ENCODE measurements around the gene NOD2. TPM values are rescaled to one million over a fixed set of nuclear protein-coding genes. Genes with fewer than 3 reads are reported as not detected.

Gene NOD2
- total RNA-seq, result 1 to 10 TPM in 3 of 4 donors, not detected in 1; 1.5 to 5.6 (median 1.9) TPM

DNA sequence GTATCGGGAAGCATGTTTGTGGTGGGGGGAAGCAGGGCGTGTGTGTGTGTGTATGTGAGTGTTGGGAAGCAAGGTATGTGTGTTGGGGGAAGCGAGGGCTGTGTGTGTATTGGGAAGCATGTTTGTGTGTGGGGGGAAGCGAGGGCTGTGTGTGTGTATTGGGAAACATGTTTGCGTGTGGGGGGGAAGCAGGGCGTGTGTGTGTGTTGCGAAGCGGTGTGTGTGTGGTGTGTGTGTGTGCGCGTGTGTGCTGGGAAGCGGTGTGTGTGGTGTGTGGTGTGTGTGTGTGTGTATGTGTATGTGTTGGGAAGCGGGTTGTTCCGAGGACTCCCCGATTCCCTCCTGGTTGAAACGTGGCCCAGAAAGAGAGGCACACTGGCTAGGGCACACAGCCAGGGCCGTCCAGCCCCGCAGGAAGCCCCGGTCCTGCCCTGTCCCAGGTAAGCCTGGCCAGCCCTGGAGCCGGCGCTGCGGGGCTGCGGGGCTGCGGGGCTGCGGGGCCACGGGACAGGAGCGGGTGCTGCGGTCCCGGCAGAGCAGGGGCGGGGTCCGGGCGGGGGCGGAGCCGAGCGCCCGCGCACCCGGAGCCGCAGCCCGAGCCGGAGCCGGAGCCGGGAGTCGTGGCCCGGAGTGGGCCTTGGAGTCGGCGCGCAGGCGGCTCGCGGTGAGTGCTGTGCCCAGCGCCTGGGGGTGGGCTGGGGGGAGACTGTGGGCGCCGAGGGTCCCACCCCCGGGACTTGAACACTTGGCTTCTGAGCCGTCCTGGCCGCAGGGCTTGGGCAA lies at the start of gene NOD2:
Gene NOD2, plus strand, starts transcription at position 608 of the 783 bp plus-strand sequence. CDS start 5,890 bp downstream, outside the sequence.
- DNase-seq, result peak in 1 of 2 donors; percentile 27
- Histone ChIP-seq H3K36me3 (no peaks in the 10 kb centered on the region), H3K4me3 (peak within 1 kb of the TSS in 1 of 2 donors; percentile 40), H3K27me3 (no peaks in the 10 kb centered on the region), H3K27ac (no peak within 1 kb of the TSS), H3K4me1 (no peaks in the 10 kb centered on the region), H3K9me3 (no peaks in the 10 kb centered on the region)
- intact Hi-C loops (cut with DNase I; ENCODE audit: low total_unique reads), result no loop called here
- no peak for TF ChIP-seq POLR2A (IDR thresholded peaks at IDR 0.05)
- TF ChIP-seq CTCF (IDR thresholded peaks at IDR 0.05), result no peak

DNA sequence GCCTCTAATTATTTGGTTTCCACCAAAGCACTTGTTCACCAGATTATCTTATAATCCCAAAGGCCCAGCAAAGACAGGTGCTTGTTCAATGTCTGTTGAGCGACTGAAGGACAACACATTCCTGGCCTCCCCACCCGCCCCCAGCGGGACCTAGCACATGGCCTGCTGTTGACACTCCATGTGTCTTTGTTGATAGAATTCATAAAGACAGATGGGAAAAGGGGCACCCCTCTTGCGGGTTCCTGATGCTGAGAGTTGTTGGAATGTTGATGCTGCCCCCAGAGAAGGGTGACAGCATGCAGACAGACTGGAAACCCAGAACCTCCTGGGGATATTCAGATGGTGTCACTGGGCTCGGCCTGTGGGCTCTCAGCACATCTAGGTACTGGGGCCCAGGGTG lies 49.2 kb upstream of the NOD2 start:
- intact Hi-C loops (cut with DNase I; ENCODE audit: low total_unique reads), result no loop called here
- Histone ChIP-seq H3K4me3 (no peak overlapping the region), H3K27me3 (no peaks in the 10 kb centered on the region), H3K27ac (no peak overlapping the region), H3K36me3 (no peaks in the 10 kb centered on the region), H3K4me1 (no peaks in the 10 kb centered on the region), H3K9me3 (no peaks in the 10 kb centered on the region)
- DNase-seq, result no peak
- no peak for TF ChIP-seq POLR2A (IDR thresholded peaks at IDR 0.05)
- TF ChIP-seq CTCF (IDR thresholded peaks at IDR 0.05), result no peak

GRCh38 chr16:50644729-50645128 lies 48.7 kb upstream of the NOD2 start:
- TF ChIP-seq CTCF (IDR thresholded peaks at IDR 0.05) (peak; percentile 16 to 49 (median 42)), POLR2A (IDR thresholded peaks at IDR 0.05) (no peak)
- DNase-seq, result peak; percentile 32 to 33
- Histone ChIP-seq H3K27me3 (no peaks in the 10 kb centered on the region), H3K9me3 (no peaks in the 10 kb centered on the region), H3K4me1 (no peaks in the 10 kb centered on the region), H3K36me3 (no peaks in the 10 kb centered on the region), H3K27ac (no peak overlapping the region), H3K4me3 (no peak overlapping the region)
- intact Hi-C loops (cut with DNase I; ENCODE audit: low total_unique reads), result no loop called here

DNA sequence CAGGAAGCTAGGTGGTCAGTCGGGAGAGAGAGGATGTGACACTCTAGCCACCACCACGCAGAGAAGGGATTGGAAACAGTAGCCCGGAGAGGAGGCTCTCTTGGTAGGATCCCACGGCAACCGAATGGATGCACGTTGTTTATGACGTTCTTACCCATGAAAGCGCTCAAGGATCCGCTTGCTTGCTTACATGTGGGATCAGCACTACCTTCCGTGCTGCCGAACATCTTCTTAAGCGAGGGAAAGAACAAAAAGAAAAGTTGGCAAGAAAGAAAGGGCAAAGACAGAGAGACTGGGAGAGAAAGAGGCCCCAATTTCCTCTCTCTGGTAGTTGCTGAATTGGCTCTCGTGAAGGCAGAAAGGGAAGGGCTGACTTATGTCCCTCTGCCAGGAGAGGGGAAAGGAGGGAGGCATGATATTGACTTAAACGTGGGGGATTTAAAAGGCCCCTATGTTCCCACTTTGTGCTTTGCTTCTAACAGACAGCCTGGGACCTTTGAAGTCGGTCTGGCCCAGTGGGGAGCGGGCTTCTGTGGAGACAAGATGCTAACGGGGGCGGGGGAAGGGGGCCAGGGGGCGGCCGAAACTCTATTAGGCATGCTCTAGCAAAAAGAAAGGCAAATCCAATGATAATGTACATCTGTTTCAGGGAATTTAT lies 47.7 kb upstream of the NOD2 start:
- Histone ChIP-seq H3K4me1 (no peaks in the 10 kb centered on the region), H3K27ac (no peak overlapping the region), H3K4me3 (no peak overlapping the region), H3K27me3 (no peaks in the 10 kb centered on the region), H3K36me3 (no peaks in the 10 kb centered on the region), H3K9me3 (no peaks in the 10 kb centered on the region)
- intact Hi-C loops (cut with DNase I; ENCODE audit: low total_unique reads), result no loop called here
- TF ChIP-seq POLR2A (IDR thresholded peaks at IDR 0.05) (no peak), CTCF (IDR thresholded peaks at IDR 0.05) (no peak)
- DNase-seq, result no peak

DNA sequence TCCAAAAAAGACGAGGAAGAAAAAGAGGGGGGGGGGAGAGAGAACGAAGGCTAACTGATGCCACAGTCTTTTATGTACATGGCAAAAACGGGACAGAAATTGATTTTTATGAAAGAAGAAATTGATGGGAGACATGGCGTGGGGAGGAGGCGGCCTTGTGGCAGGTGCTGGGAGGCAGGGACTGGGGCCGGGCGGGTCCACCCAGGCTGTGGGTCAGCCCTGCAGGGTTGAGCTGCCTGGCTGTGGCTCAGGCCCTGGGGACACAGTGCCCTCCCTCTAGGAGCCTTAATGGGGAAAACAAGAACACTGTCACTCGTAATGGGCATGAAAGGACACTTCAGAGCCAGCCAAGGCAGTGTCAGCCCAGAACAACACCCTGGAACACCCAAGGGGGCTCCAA lies 47.1 kb upstream of the NOD2 start:
- intact Hi-C loops (cut with DNase I; ENCODE audit: low total_unique reads), result no loop called here
- TF ChIP-seq CTCF (IDR thresholded peaks at IDR 0.05) (no peak), POLR2A (IDR thresholded peaks at IDR 0.05) (no peak)
- no peaks in the 10 kb centered on the region for H3K27me3 ChIP-seq

More for the DNA sequence above, 47.1 kb upstream of the NOD2 start:
- Histone ChIP-seq H3K9me3 (no peaks in the 10 kb centered on the region), H3K4me3 (no peak overlapping the region), H3K27ac (no peak overlapping the region), H3K4me1 (no peaks in the 10 kb centered on the region), H3K36me3 (no peaks in the 10 kb centered on the region)
- no peak for DNase-seq

Measured in uterus (tissue), 4 donors.